NCI-H1105 treated with DMSO at 0.1 percent for 48 hours (cell line): Measurements from ENCODE around the gene LRRC4C.
A peak's percentile ranks its signal among the peaks of the same experiment; 100 is the strongest.

ENCODE experiments used
- DNase-seq: peaks from one replicate; lab custom pipeline; 2025; lab: John Stamatoyannopoulos, UW

The LRRC4C gene

DNA sequence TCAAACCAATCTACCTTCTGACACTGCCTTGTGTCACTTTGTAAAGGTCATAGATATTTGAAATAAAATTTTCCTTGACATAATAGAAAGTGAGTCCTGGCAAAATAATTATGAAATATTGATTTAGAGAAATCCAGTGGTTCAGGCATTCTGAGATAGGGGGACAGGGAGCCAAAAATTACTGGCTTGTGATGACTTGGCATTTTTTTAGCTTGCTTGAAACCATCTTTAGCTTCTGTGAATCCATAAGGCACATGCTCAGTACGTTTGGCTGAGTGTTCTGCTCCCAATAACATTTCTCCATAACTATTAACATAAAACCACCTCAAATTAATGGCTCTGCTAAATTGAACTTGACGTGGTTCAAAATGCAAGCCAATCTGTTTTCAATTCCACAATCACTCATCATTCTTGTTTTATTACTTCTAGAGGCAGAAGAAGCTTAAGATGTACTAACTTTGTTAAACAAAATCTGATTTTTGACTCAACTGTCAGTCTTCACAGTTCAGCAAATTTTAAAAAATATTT, 209.0 kb downstream of the LRRC4C start:
- DNase-seq = no peak

DNA sequence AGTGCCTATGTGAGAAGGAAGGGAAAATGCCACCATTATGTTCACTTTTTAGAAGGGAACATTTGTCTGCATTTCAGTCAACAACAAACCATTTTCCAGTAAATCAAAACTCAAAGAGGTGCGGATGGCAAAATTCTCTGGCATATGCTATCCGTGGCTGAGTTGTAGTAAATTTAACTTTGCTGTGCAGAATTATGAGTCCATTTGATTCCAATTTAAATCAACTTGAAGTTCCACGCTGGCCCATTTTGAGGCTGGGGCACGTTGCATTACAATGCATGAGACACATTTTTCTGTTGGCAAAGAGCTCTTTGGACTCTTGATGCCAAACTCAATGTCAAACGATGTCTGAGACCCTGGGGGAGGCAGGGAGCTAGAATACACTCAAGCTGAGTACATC, 211.8 kb downstream of the LRRC4C start:
- no peak for DNase-seq

DNA sequence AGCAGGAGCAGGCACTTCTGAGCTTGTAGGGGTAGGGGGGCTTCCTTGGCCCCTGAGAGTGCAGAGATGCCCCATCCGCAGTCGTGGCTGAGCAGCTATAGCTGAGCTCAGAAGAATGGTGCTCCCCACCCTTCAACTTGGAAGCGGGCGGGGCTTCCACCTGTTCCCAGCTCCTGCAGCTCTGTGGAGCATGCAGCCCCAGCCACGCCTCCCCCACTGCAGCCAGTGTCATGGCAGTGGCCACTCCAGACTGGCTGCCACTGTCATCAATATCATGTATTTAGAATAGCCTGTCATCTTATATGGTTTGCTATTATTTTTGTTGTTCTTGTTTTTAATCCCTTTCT, 213.1 kb downstream of the LRRC4C start:
- DNase-seq = no peak

DNA sequence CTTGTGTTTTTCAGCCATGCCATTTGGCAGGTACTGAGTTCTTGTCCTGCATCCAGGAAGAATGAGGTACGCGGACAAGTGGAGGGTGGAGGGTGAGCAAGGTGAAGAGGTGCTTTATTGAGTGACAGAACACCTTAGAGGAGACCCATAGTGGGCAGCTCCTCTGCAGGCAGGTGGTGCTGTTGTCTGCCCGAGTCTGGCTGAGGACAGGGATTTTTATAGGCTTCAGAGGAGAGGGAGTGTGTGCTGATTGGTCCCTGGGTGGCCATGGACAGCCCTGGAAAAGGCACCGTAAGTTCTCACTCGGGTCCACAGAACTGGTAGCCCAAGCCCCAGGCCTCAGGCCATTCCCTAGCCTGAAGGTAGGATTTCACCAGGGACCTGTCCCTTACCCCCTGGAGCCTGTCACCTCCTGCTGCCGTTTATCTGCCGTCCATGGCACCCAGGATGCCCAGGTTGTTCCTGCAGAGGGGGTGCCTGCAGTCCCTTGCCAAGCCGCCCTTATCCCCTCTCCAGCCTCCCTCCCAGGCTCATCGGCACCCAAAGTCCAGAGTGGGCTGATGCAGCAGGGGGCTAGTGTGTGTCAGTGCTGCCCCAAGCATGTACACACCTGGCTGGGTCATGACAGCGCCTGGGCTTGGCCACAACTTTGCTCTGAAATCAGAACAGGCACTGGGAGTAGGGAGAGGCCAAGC, 213.6 kb downstream of the LRRC4C start:
- no peak for DNase-seq

DNA sequence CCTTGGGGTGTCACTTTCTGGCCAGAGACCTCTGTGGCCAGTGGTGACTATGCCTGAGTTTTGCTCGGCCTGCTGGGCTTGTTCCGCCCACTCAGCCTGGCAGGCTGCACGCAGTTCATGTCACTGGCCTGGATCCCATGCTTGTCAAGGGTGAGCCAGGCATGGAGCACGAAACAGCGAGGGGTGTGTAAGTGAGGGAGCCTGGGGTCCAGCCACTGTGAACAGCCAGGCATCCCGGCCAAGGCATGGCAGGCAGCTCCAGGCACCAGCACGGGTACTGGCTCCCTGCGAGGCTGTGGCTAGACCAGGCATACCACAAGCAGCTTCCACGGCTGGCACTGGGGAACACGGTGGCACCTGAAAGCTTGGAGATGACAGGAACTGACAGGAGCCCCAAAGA, 214.3 kb downstream of the LRRC4C start:
- DNase-seq = no peak

DNA sequence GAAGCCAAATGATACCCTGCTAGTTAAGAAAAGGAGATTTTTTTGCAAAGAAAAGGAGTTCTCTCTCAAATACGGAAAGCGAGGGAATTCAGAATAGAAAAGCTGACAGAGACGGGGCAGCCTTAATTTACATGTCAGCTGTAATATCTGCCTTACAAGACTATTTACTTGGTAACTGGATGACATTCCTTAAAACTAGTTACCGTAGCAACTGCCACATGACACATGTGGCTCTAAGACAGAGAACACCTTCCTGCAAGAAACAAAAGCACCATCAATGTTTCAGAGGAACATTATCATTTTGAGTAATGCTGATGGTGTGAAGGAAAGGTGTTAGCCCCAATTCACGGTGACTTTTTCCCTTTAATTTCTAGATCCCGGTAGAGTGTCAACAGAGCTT, 222.1 kb downstream of the LRRC4C start:
- no peak for DNase-seq

DNA sequence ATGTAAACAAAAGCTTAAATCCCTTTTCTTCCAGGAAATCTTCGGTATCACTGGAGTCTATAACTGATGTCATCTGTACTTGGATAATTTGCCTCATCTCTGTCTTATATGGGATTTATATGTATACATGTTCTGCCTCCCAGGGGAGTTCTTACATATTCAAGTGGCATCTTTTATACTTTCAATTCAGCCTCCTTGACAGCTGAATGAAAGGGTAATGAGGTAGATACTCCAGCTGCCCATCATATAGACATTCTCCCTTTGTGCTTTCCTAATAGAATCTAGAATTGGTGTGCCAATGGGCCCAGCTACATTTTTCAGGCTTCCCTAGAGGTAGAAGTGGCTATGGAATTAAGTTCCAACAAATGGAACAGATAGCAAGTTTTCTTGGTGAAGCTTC, 223.8 kb downstream of the LRRC4C start:
- DNase-seq = peak; percentile 15

DNA sequence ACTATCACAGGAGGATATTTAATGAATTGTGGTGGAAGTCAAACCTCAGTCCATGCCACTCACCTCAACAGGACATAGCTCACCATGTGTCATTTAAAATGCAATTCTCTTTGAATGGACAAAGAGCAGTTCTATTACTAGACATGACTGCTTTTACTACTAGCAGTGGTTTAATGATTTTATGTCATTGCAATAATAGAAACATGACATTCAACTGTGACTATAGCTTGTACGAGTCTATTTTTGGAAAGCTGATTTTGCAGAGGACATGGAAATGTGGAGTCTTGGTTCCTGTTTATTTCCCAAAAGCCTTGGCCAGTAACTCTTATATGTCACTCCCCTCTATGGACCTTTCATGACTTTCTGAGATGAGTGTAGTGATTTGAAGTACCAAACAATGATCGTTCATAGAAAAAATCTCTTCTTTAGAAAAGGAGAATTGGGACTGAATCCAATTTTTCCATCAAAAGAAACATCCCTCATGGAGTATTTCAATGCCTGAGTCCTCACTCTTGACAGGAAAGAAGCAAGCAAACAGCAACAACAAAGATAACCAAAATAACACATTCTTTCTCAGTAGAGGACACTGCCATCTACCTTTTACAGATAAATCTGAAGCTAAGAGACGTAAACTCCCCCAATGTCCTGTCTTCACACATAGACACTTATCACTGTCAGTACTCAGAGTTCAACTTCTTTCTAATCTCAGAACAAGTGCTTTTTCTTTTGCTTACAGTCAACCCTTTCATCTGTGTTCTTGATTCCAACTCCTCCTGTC, 233.4 kb downstream of the LRRC4C start:
- no peak for DNase-seq

DNA sequence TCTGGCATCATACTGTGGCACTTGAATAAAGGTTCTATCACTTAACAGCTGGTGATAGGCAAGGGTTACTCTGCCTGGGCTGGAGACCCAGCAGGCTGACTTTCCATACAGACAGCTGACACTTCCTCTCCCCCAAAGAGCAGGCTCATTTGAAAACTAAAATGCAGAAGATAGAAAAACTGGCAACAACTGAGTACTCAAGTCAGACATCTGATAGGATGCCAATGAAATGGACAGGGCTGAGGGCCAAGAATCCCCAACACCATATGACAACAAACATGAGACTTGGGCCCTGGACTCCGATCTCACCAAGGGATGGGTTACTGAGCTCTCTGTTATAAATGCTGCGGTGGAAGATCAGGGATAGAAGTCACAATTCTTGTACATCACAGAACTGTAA, 237.2 kb downstream of the LRRC4C start:
- no peak for DNase-seq

DNA sequence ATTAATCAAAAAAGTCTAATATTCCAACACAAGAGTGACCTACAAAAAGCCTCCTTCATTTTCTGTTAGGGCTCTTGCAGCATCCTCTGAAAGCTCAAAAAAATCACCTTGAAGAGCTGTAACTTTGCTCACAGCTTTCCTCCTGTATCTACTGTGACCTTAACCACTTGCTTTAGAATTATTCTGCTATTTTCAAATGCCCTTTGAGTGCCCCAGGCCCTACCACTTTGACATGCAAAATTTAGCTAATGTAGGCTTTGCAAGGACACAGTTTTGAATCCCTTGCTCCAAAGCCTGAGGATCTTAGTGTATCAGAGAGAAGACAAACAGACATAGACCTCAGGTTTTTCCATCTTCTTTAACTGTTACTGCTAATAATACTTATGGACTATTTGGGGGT, 253.1 kb downstream of the LRRC4C start:
- no peak for DNase-seq

DNA sequence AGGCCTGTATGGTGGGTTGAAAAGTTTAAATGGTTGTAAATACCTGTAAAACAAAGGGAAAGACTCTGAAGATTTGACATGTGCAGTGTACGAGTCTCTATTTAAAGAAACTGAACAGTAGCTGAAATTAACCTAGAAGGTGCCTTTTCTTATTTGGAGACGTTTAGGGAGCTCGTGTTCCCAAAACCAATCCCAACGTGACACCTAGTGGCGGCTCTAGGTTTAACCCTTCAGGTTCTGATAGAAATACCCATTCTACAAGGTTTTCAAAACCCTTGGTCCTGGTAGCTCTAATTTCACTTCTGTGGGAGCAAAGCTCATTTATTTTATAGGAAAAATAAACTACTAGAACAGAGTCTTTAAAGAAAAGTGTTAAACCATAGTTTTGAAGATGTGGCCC, 258.3 kb downstream of the LRRC4C start:
- DNase-seq = peak; percentile 67

DNA sequence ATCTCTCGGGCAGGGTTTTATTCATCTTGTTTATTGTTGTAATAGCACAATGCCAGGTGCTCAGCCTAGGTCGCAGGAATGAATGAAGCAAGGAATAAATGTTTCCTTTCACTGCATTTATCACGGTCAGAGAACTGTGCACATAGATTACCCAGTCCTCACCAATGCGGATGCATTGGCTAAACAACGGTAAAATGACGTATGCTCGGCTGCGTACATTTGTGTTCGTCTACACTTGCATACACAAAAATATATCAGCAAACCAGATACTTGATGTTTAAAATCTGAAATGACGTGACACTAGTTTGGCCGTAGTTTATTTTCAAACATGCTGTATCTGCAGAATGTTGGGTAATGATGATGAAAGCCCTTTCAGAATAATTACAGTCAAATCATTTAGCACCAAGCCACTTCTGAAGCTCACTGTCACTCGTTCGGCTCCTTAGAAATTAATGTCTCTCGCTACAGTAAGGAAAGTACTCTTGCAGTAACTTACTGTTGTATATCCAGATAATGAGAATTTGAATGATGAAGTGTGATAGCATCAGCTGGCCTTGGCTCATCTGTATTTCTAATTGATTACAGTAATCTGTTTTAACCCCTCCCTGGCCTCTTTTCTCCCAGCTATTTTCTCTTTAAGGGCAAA, 268.9 kb downstream of the LRRC4C start:
- DNase-seq = peak; percentile 85

DNA sequence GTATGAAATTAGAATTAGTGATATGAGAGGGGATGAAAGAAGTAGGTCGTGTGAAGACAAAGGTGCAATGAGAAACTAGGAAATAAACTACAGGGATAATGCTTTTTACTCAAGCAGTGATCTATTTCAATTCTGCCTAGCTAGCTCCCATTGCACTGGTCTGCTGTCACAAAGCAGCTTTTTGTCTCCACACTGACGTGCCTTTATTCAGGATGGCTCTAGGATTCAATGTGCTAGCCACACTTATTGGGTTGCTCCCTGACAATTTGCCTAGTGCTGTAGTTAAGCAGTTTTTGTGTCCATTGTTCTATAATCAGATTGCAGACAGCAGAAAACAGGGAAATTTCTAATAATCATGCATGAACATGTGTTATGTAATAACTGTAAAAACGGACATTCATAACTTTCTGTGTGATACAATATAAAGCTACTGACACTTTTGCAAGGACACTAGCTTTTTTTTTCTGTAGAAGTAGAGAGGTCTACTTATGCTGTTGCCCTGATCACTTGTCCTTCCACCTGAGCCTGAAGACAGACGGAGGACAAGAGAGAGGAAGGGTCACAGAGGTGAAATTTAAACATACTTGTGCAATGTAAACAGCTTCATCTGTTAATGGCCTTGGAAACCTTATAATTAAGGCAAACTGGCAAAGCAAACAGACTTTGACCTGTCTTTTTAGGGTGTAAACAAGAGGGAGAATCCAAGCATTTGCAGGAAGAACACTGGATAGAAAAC, 269.6 kb downstream of the LRRC4C start:
- DNase-seq = peak; percentile 86

DNA sequence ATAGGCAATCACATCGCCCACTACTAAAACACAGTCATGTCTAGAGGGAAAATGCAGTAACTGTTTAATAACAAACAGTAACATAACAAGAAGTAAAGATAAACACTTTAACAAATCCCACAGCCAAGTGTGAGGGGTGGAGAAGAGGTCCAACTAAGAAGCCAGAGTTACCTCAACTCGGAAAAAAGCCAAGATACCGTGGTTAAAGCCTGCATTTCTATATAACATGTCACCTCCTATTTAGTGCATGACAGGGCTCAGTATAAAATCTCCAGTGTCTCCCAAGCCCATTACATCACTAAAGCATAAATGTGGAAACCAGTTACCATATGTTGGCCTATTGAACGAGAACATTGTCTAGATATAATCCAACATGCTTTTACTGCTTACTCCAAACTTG, 281.7 kb downstream of the LRRC4C start:
- DNase-seq = no peak

DNA sequence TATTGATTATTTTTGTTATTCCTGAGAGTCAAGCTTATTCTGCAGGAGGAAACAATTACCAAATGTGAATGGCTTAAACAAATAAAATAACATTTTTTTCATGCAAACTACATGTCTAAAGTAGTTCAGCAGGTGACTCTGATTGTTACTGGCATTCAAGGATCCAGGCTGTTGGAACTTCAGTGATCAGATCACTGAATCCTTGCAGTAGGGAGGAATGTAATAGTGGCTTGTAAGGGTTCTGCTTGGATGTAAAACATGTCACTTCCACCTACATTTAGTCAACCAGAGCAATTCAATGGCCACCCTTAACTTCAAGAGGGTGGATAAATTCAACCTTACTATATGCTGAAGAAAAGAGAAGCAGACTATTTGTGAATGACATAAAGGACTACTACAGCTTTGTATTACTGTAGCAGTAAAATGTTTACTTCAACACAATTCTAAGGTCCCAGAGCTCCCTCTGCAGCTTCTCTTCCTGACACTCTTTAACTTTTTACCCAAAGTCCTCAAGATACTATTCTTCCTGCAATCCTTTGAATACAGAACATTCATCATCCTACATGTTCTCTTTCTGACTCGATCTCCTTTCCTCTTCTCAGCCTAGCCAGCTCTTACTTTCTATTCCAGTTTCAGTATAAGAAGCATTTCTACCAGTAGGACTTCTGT, 284.0 kb downstream of the LRRC4C start:
- no peak for DNase-seq

DNA sequence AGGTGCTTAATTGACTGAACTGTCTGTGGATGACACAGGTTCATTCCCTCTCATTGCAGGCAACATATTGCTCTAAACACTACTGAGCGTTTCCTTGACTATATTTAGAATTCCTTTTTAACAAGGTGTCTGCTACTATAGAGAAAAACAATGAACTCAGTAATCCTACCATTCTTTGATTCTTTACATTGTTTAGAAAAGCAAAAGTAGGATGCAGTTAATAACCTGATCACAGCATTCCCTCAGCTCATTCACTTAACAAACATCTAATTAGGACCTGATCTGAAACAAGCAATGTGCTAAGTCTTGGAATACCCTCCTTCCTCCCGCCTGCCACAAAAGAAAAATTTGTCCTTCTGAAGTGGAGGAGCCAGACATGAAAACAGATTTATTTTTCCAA, 313.1 kb downstream of the LRRC4C start:
- DNase-seq = no peak

DNA sequence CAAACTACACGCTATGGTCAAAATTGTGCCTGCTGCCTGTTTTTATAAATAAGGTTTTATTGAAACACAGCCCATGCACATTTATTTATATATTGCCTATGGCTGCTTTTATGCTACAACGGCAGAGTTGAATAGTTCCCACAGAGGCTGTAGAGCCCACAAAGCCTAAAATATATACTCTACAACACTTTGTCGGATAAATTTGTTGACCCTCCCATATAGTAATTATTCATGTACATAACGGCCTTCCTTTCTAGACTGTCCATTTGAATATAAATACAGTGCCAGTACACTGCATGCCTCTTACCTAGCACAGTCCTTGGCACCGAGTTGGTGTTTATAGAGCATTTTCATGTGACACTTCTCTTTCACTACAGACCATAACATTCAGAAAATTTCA, 314.0 kb downstream of the LRRC4C start:
- no peak for DNase-seq

DNA sequence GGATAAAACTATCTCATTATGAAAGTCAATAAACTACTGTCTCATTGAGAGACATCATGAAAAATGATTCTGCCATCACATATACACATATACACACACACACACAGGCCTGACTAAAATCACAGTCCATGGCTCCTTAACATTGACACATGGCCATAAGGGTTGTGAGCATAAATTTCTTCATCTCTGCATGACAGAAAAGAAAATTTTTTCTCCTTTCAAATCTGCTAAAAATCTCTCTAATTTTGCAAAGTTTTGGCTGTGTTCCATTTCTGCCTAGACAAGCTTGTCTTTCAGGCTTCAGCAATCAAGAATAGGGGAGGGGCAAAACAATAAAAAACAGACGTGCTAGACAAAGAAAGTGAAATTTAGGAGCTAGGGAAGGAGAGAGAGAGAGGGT, 324.5 kb downstream of the LRRC4C start:
- DNase-seq = peak; percentile 23

DNA sequence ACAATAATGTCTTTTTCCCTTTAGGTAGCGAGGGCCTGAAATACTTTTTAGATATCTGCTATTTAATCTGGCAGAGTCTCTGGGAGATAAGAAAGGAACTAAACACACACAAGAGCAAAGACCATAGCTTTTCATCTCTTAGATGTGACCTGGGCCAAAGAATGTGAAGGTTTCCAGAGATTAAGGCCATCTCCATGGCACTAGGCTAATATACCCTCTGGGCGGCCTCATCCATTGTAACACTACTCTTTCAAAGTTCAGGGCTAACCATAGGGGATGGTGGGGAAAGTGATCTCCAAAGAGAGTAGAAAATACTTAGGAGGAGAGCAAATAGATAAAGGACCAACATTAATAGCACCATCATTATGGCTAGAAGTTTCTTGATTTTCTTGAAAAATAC, 326.4 kb downstream of the LRRC4C start:
- DNase-seq = no peak

DNA sequence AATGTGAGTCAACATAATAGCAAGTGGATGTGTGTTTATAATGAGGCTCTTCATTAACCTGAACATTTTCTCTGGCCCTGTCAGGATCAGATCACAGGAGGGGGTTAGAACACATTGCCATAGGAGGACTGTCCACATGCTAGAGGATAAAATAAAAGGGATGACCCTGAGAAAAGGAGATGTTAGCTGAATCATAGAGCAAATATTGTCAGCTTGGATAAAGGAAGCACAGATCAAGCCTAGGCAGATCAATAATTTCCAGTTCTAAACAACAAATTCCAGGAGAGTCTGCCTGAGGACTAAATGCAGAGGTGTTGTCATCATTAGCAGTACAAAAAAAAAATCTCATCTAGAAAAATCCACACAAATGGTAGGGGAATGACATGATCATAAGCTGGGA, 337.9 kb downstream of the LRRC4C start:
- DNase-seq = no peak

DNA sequence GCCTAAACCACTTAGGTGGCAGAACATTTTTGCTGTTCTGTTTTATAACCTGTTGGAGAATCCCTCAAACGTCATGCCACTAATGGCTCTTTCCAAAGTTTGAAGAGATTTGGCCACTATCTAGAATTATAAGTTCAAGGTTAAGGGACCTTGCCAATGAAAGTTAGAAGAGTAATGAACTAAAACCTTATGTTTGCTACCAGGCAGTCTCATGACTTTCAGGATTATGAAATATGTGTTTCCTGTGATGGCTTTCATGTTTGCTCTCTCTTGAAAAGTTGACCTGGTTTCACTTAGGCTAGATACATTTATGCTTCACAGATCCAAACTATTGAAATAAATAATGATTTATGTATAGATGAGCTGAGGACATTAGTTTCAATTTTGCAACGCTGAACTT, 340.0 kb downstream of the LRRC4C start:
- no peak for DNase-seq

DNA sequence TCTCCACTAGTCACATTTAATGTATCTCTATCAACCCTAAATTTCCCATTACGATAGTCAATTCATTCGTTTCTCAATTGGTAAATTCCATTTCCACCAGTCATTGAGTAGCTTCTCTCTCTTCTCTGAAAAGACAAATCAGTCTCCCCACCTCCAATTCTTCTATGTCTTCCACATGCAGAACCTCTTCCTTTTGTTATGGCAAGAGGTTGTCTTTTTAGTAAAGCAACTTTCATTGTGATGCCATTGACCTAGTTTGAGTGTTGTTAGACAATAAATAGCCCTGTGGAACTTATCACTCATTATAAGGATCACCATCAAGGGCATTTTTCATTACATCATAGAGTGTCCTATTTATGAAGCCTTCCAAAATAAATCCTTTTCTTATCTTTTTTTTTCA, 340.9 kb downstream of the LRRC4C start:
- no peak for DNase-seq
